ENCODE results near the gene OGA.

Gene OGA

DNA sequence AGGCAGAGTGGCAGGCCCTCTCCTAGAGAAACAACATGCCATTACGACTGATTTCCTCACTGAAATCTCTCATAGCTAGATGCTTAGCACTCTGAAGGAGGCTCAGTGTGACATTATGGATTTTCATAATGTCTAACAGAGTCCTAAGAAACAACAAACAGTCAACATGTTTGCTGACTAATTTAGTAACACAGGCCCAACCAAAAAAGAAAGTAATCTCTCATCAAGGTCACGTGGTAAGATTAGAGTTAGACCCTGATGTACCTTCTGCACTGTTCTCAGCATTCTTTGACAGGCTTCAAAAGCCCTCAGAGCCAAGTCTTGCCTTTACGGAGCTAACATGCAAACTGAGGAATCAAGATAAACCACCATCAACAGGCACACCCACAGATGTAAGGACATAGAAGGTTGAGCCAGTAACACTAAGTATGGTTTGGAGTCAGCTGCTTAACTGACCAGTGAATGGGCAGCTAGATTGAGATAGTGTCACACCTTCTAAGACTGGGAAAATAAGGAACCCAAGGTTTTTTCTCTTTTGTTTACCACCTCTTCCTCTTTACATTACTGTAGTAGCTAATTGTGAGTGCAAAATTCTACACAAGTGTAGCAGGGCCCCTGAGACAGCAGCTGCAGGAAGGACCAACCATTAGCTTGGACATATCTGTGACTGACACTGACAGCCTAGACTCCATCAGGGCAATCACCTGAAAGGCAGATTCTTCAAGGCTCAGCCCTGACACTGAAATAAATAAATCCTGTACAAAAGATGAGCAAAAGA is 40.7 kb upstream of the OGA start:
- Histone ChIP-seq H3K79me2 (ENCODE audit: insufficient read depth, low read length) (no peaks in the 10 kb centered on the region; the same call in 1 of the 2 replicates), H3K27me3 (ENCODE audit: insufficient read depth, low read length, poor library complexity) (no peaks in the 10 kb centered on the region), H3K36me3 (ENCODE audit: insufficient read depth, low read length) (0 out of 2 replicates have a peak, but pooled peaks cover 5% of the 10 kb centered on the region), H3K4me3 (ENCODE audit: low read depth in 1 of 2, low read length in 2 of 2) (no peak overlapping the region), H3K27ac (ENCODE audit: low read length) (0 out of 2 replicates have a peak overlapping the region, but pooled peaks have one; percentile 19), H2AFZ (ENCODE audit: low read depth, low read length) (no peak overlapping the region), H4K20me1 (ENCODE audit: insufficient read depth, low read length) (no peaks in the 10 kb centered on the region), H3K9me3 (ENCODE audit: insufficient read depth, low read length, severe bottlenecking) (peaks cover 9% of the 10 kb centered on the region), H3K4me2 (ENCODE audit: insufficient read depth, low read length) (no peak overlapping the region), H3K4me1 (ENCODE audit: insufficient read depth, low read length) (peaks cover 4% of the 10 kb centered on the region), H3K9ac (ENCODE audit: low read depth, low read length) (no peak overlapping the region)
- TF ChIP-seq, protein P1, sequence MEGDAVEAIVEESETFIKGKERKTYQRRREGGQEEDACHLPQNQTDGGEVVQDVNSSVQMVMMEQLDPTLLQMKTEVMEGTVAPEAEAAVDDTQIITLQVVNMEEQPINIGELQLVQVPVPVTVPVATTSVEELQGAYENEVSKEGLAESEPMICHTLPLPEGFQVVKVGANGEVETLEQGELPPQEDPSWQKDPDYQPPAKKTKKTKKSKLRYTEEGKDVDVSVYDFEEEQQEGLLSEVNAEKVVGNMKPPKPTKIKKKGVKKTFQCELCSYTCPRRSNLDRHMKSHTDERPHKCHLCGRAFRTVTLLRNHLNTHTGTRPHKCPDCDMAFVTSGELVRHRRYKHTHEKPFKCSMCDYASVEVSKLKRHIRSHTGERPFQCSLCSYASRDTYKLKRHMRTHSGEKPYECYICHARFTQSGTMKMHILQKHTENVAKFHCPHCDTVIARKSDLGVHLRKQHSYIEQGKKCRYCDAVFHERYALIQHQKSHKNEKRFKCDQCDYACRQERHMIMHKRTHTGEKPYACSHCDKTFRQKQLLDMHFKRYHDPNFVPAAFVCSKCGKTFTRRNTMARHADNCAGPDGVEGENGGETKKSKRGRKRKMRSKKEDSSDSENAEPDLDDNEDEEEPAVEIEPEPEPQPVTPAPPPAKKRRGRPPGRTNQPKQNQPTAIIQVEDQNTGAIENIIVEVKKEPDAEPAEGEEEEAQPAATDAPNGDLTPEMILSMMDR (IDR thresholded peaks at IDR 0.05; ENCODE audit: borderline replicate concordance, extremely low read depth, low read length, poor library complexity, severe bottlenecking), result no peak
- no peak for TF ChIP-seq EZH2 (IDR thresholded peaks at IDR 0.05; ENCODE audit: borderline replicate concordance, low read depth, low read length, severe bottlenecking)
- ATAC-seq (ENCODE audit: insufficient read depth, low read depth), result no peak
- no peak for DNase-seq

DNA sequence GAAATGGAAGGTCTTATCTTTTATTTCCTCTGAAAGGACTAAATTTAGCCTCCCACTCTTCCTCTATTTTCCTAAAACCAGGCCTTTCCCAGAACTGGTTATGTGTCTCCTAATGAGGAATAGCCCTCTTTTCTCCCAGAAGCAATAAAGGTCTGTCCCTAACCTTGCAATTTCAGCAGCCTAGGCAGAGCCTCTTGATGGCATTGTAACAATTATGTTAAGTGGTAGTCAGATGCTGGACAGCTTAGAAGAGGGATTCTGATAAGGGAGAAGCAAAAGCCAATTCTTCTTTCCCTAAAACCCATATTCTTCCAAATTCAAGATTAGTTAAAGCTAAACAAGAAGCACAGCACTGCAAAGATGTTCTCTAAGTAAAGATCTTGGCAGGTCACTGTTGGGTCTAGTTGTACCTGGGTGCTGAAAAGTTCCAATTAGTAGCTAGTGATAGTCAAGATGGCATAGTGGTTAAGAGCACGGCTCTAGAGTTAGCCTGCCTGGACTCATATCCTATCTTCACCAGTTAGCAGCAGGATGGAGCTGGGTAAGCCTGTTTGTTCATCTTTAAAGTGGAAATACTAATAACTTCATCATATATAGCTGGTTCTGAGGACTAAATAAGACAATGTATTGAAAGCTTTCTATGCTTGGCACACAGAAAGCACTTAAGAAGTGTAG is 39.7 kb upstream of the OGA start:
- TF ChIP-seq, protein P1 (IDR thresholded peaks at IDR 0.05; ENCODE audit: borderline replicate concordance, extremely low read depth, low read length, poor library complexity, severe bottlenecking), result no peak
- TF ChIP-seq EZH2 (IDR thresholded peaks at IDR 0.05; ENCODE audit: borderline replicate concordance, low read depth, low read length, severe bottlenecking), result no peak
- H3K4me1 ChIP-seq (ENCODE audit: insufficient read depth, low read length), result no peaks in the 10 kb centered on the region
- H3K4me3 ChIP-seq (ENCODE audit: low read depth in 1 of 2, low read length in 2 of 2), result no peak overlapping the region
- H2AFZ ChIP-seq (ENCODE audit: low read depth, low read length), result no peak overlapping the region
- H3K27ac ChIP-seq (ENCODE audit: low read length), result no peak overlapping the region
- no peaks in the 10 kb centered on the region for H4K20me1 ChIP-seq (ENCODE audit: insufficient read depth, low read length)
- DNase-seq, result no peak
- no peak overlapping the region for H3K9ac ChIP-seq (ENCODE audit: low read depth, low read length)
- H3K79me2 ChIP-seq (ENCODE audit: insufficient read depth, low read length), result no peaks in the 10 kb centered on the region; the same call in 1 of the 2 replicates
- no peaks in the 10 kb centered on the region for H3K27me3 ChIP-seq (ENCODE audit: insufficient read depth, low read length, poor library complexity)
- peaks cover 9% of the 10 kb centered on the region for H3K9me3 ChIP-seq (ENCODE audit: insufficient read depth, low read length, severe bottlenecking)
- ATAC-seq (ENCODE audit: insufficient read depth, low read depth), result no peak
- H3K4me2 ChIP-seq (ENCODE audit: insufficient read depth, low read length), result no peak overlapping the region
- H3K36me3 ChIP-seq (ENCODE audit: insufficient read depth, low read length), result 0 out of 2 replicates have a peak, but pooled peaks cover 5% of the 10 kb centered on the region

DNA sequence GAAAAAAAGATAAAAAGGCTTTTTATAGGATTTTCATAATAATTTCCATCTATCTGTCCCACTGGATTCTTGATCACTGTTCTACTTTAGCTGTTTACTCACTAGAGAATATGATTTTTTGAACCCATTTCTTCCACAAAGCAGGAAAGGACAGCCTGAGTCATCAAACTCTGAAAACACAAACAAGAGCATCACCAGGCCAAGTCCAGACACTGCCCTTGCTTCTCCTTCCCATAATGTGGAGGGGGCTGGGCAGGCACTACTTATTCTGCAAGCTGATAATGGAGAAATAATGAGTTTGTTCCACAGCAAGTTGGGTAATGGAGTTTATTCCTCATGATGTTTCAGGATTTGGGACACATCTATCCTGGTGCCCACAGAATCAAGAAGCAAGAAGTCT is 38.4 kb upstream of the OGA start:
- no peak overlapping the region for H3K27ac ChIP-seq (ENCODE audit: low read length)
- no peaks in the 10 kb centered on the region; the same call in 1 of the 2 replicates for H3K79me2 ChIP-seq (ENCODE audit: insufficient read depth, low read length)
- H3K9me3 ChIP-seq (ENCODE audit: insufficient read depth, low read length, severe bottlenecking), result peaks cover 9% of the 10 kb centered on the region
- TF ChIP-seq, protein P1 (IDR thresholded peaks at IDR 0.05; ENCODE audit: borderline replicate concordance, extremely low read depth, low read length, poor library complexity, severe bottlenecking), result no peak
- TF ChIP-seq EZH2 (IDR thresholded peaks at IDR 0.05; ENCODE audit: borderline replicate concordance, low read depth, low read length, severe bottlenecking), result no peak
- ATAC-seq (ENCODE audit: insufficient read depth, low read depth), result no peak
- no peak overlapping the region for H3K4me3 ChIP-seq (ENCODE audit: low read depth in 1 of 2, low read length in 2 of 2)
- no peak overlapping the region for H3K4me2 ChIP-seq (ENCODE audit: insufficient read depth, low read length)
- no peaks in the 10 kb centered on the region for H3K4me1 ChIP-seq (ENCODE audit: insufficient read depth, low read length)
- DNase-seq, result no peak
- H3K36me3 ChIP-seq (ENCODE audit: insufficient read depth, low read length), result no peaks in the 10 kb centered on the region
- peaks cover 5% of the 10 kb centered on the region; the same call in 1 of the 2 replicates for H4K20me1 ChIP-seq (ENCODE audit: insufficient read depth, low read length)
- H3K9ac ChIP-seq (ENCODE audit: low read depth, low read length), result no peak overlapping the region
- no peak overlapping the region for H2AFZ ChIP-seq (ENCODE audit: low read depth, low read length)
- no peaks in the 10 kb centered on the region for H3K27me3 ChIP-seq (ENCODE audit: insufficient read depth, low read length, poor library complexity)

Data from DND-41 (cell line).